ENCODE measurements around the gene LDLRAD3.

The LDLRAD3 gene

DNA sequence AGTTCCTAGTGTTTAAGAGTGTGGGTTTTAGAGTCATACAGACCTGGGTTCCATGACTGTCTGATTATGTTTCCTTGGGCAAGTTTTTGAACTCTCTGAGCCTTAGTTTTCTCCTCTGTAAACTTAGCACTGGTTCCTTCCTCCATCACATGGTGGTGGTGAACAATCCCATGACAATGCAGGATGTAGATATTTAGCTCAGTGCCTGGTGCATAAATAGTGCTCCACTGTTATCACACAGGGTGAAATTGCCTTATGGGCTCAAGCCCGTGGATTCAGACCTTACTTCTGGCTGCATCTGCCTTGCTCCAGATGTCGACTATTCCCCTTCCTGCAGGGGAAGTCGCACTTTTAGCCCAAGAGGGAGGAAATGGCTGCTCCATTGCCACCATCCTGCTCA lies 62.7 kb downstream of the LDLRAD3 start:
- H3K27ac ChIP-seq (ENCODE audit: low read depth, low read length), result no peak overlapping the region
- no peaks in the 10 kb centered on the region for H3K9me2 ChIP-seq (replicated peaks; ENCODE audit: control insufficient read depth, low read length)
- no peaks in the 10 kb centered on the region for H3F3A ChIP-seq (ENCODE audit: control insufficient read depth, insufficient read depth)
- H3K4me1 ChIP-seq (ENCODE audit: control insufficient read depth, low read length), result no peaks in the 10 kb centered on the region
- no peaks in the 10 kb centered on the region for H3K36me3 ChIP-seq (ENCODE audit: control insufficient read depth, low read length)
- H4K20me1 ChIP-seq (ENCODE audit: control insufficient read depth, insufficient read depth, low read depth, low read length), result no peaks in the 10 kb centered on the region
- H3K27me3 ChIP-seq (ENCODE audit: control insufficient read depth, low read length), result no peaks in the 10 kb centered on the region
- TF ChIP-seq, protein P1, sequence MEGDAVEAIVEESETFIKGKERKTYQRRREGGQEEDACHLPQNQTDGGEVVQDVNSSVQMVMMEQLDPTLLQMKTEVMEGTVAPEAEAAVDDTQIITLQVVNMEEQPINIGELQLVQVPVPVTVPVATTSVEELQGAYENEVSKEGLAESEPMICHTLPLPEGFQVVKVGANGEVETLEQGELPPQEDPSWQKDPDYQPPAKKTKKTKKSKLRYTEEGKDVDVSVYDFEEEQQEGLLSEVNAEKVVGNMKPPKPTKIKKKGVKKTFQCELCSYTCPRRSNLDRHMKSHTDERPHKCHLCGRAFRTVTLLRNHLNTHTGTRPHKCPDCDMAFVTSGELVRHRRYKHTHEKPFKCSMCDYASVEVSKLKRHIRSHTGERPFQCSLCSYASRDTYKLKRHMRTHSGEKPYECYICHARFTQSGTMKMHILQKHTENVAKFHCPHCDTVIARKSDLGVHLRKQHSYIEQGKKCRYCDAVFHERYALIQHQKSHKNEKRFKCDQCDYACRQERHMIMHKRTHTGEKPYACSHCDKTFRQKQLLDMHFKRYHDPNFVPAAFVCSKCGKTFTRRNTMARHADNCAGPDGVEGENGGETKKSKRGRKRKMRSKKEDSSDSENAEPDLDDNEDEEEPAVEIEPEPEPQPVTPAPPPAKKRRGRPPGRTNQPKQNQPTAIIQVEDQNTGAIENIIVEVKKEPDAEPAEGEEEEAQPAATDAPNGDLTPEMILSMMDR (IDR thresholded peaks at IDR 0.05; ENCODE audit: low read depth, low read length, poor library complexity, severe bottlenecking), result no peak
- no peak for TF ChIP-seq EZH2phosphoT487 (IDR thresholded peaks at IDR 0.05; ENCODE audit: borderline replicate concordance, low read length)
- H3K4me3 ChIP-seq (ENCODE audit: low read length), result no peak overlapping the region
- H3K4me2 ChIP-seq (ENCODE audit: low read length), result no peak overlapping the region
- no peaks in the 10 kb centered on the region for H3K79me2 ChIP-seq (ENCODE audit: control insufficient read depth, low read length)
- no peaks in the 10 kb centered on the region for H3K9me3 ChIP-seq (ENCODE audit: control insufficient read depth, insufficient read depth, low read length)

DNA sequence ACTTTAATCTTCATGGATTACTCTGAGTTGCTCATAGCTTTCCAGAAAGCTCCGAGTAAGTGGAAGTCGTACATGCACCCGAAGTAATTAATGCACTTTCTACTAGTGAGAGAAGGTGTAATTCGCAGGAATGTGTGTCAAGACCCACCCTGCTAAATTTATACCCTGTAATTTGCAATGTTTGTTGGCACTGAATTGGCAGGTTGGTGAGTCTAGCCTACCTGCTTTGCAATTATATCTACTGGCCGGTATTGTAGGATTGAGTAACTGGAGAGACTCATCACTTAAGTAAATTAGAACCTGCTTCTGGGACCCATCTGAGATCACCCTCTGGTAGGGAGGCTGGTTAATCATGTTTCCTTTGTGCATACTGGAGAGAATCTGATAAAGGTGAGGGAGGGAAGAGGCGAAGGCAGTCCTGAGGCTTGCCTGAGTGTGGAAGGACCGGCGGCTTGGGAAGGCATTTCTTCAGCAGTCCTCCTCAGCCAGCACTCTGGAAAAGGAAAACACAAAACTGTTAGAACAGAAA lies 63.3 kb downstream of the LDLRAD3 start:
- no peak overlapping the region for H3K27ac ChIP-seq (ENCODE audit: low read depth, low read length)
- no peaks in the 10 kb centered on the region for H3K79me2 ChIP-seq (ENCODE audit: control insufficient read depth, low read length)
- TF ChIP-seq, protein P1 (IDR thresholded peaks at IDR 0.05; ENCODE audit: low read depth, low read length, poor library complexity, severe bottlenecking), result no peak
- TF ChIP-seq EZH2phosphoT487 (IDR thresholded peaks at IDR 0.05; ENCODE audit: borderline replicate concordance, low read length), result no peak
- no peak overlapping the region for H3K4me3 ChIP-seq (ENCODE audit: low read length)
- no peaks in the 10 kb centered on the region for H3K36me3 ChIP-seq (ENCODE audit: control insufficient read depth, low read length)
- no peak overlapping the region for H3K4me2 ChIP-seq (ENCODE audit: low read length)
- H3K27me3 ChIP-seq (ENCODE audit: control insufficient read depth, low read length), result no peaks in the 10 kb centered on the region
- H3F3A ChIP-seq (ENCODE audit: control insufficient read depth, insufficient read depth), result no peaks in the 10 kb centered on the region
- no peaks in the 10 kb centered on the region for H4K20me1 ChIP-seq (ENCODE audit: control insufficient read depth, insufficient read depth, low read depth, low read length)
- no peaks in the 10 kb centered on the region for H3K9me2 ChIP-seq (replicated peaks; ENCODE audit: control insufficient read depth, low read length)
- no peaks in the 10 kb centered on the region for H3K9me3 ChIP-seq (ENCODE audit: control insufficient read depth, insufficient read depth, low read length)
- no peaks in the 10 kb centered on the region for H3K4me1 ChIP-seq (ENCODE audit: control insufficient read depth, low read length)

DNA sequence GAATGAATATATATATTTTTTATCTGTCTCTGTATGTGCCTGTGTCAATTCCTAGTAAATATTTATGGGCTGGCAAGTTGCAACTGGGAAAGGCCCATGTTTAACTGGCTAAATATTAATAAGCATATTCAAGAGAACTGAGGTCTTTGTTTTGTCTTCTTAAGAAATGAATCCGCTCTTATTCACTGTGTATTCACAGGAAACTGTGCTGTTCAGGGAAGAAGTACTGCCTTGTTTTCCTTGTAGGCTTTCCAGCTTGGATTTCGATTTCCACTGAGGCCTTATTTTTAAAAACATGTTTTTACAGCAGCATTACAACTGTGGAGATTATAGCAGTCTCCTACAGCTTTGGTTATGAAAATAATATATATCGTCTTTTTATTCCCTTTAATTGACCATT lies 64.7 kb downstream of the LDLRAD3 start:
- no peaks in the 10 kb centered on the region for H3K4me1 ChIP-seq (ENCODE audit: control insufficient read depth, low read length)
- H3K4me3 ChIP-seq (ENCODE audit: low read length), result no peak overlapping the region
- H3K4me2 ChIP-seq (ENCODE audit: low read length), result no peak overlapping the region

More for the DNA sequence above, 64.7 kb downstream of the LDLRAD3 start:
- no peaks in the 10 kb centered on the region for H3F3A ChIP-seq (ENCODE audit: control insufficient read depth, insufficient read depth)
- H3K36me3 ChIP-seq (ENCODE audit: control insufficient read depth, low read length), result no peaks in the 10 kb centered on the region
- no peaks in the 10 kb centered on the region for H3K9me3 ChIP-seq (ENCODE audit: control insufficient read depth, insufficient read depth, low read length)
- no peak for TF ChIP-seq EZH2phosphoT487 (IDR thresholded peaks at IDR 0.05; ENCODE audit: borderline replicate concordance, low read length)
- TF ChIP-seq, protein P1 (IDR thresholded peaks at IDR 0.05; ENCODE audit: low read depth, low read length, poor library complexity, severe bottlenecking), result no peak
- no peaks in the 10 kb centered on the region for H3K79me2 ChIP-seq (ENCODE audit: control insufficient read depth, low read length)
- no peak overlapping the region for H3K27ac ChIP-seq (ENCODE audit: low read depth, low read length)
- no peaks in the 10 kb centered on the region for H3K27me3 ChIP-seq (ENCODE audit: control insufficient read depth, low read length)
- H4K20me1 ChIP-seq (ENCODE audit: control insufficient read depth, insufficient read depth, low read depth, low read length), result no peaks in the 10 kb centered on the region
- H3K9me2 ChIP-seq (replicated peaks; ENCODE audit: control insufficient read depth, low read length), result no peaks in the 10 kb centered on the region

Measured in DOHH2 (cell line).